HL-60 (cell line): ENCODE results near the gene SHC2.

Source experiments
- DNase-seq, 2 experiments: peaks; one replicate each; pipeline ENCODE4 v3.0.0-alpha.2; 2010 to 2020; ENCODE audit warnings: low read depth in 1 of 2, low spot score in 1 of 2
- H3K27ac ChIP-seq: fragments of 250-450 bp; sonication (Bioruptor Pico); replicated peaks from 2 replicates; pipeline ENCODE4 v1.5.1; 2020; ENCODE audit warnings: mild to moderate bottlenecking, moderate library complexity
- H3K27me3 ChIP-seq: fragments of 250-450 bp; sonication (Bioruptor Pico); 2 replicates; pipeline ENCODE4 v1.5.1; 2021; ENCODE audit warnings: mild to moderate bottlenecking, moderate library complexity; ENCODE audit not compliant: insufficient read depth, poor library complexity, severe bottlenecking
- H3K4me3 ChIP-seq: replicated peaks from 2 replicates; pipeline ENCODE4 v1.5.1; 2011; ENCODE audit warnings: mild to moderate bottlenecking, control low read depth, low read length; ENCODE audit not compliant: insufficient read depth
- GABPA ChIP-seq: IDR thresholded peaks from 2 replicates; pipeline ENCODE4 v1.6.1; 2012; ENCODE audit warnings: low read depth
- POLR2AphosphoS5 ChIP-seq: IDR thresholded peaks from 2 replicates; pipeline ENCODE4 v1.6.1; 2012; ENCODE audit warnings: low read depth
- REST ChIP-seq: IDR thresholded peaks from 2 replicates; pipeline ENCODE4 v1.6.1; 2012; ENCODE audit warnings: low read depth; ENCODE audit not compliant: insufficient replicate concordance
- SPI1 ChIP-seq: IDR thresholded peaks from 2 replicates; pipeline ENCODE4 v1.6.1; 2012; ENCODE audit warnings: low read depth, mild to moderate bottlenecking, borderline replicate concordance
- TF ChIP-seq, protein P1 (sequence below): IDR thresholded peaks from one replicate; pipeline ENCODE4 v1.5.1; 2011; ENCODE audit warnings: low read length, control low read depth, inconsistent platforms; ENCODE audit not compliant: insufficient read depth

SHC2 gene

GRCh38 chr19:399370-399769, 61.5 kb downstream of the SHC2 start:
- DNase-seq = no peak
- no peaks in the 10 kb centered on the region for H3K27me3 ChIP-seq
- TF ChIP-seq GABPA (no peak), POLR2AphosphoS5 (no peak), REST (no peak), SPI1 (no peak)
- TF ChIP-seq, protein P1, sequence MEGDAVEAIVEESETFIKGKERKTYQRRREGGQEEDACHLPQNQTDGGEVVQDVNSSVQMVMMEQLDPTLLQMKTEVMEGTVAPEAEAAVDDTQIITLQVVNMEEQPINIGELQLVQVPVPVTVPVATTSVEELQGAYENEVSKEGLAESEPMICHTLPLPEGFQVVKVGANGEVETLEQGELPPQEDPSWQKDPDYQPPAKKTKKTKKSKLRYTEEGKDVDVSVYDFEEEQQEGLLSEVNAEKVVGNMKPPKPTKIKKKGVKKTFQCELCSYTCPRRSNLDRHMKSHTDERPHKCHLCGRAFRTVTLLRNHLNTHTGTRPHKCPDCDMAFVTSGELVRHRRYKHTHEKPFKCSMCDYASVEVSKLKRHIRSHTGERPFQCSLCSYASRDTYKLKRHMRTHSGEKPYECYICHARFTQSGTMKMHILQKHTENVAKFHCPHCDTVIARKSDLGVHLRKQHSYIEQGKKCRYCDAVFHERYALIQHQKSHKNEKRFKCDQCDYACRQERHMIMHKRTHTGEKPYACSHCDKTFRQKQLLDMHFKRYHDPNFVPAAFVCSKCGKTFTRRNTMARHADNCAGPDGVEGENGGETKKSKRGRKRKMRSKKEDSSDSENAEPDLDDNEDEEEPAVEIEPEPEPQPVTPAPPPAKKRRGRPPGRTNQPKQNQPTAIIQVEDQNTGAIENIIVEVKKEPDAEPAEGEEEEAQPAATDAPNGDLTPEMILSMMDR = no peak
- no peak overlapping the region for H3K4me3 ChIP-seq
- no peak overlapping the region for H3K27ac ChIP-seq

- TF ChIP-seq REST (no peak), GABPA (no peak), SPI1 (no peak), POLR2AphosphoS5 (no peak)
- TF ChIP-seq, protein P1 = no peak
- H3K27me3 ChIP-seq = no peaks in the 10 kb centered on the region
Observed at GRCh38 chr19:398719-399118, 62.1 kb downstream of the SHC2 start.

DNA sequence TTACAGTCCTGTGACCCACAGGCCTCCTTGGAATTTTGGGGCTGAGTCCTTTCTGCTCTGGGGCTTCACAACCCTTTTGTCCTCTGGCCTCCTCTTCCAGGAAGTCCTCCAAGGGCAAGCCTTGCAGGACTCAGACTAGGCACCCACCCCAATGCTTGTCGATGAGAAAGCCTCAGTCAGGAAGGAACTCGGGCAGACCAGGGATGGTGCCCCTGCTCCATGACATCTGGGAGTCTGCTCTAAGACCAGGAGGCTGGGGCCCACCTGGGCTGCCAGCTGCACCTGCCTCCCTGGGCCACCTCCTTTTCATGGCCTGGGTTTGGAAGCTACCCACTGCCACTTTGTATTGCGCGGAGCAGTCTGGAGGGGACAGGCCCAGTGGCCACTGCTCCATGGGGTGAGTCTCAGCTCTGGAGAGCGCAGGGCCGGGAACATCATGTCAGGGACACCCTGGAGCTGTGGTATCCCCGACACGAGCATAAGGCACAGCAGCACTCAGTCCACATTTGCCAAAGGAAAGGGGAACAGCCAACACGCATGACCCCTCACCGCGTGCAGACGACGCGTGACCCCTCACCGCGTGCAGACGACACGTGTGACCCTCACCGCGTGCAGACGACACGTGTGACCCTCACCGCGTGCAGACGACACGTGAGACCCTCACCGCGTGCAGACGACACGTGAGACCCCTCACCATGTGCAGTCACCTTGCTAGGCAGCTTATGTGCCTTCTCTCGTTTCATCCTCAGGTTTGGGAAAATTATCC, 62.7 kb downstream of the SHC2 start:
- Histone ChIP-seq H3K4me3 (no peak overlapping the region), H3K27ac (no peak overlapping the region), H3K27me3 (no peaks in the 10 kb centered on the region)
- TF ChIP-seq SPI1 (no peak), GABPA (no peak)
- DNase-seq = no peak

More at GRCh38 chr19:398719-399118, 62.1 kb downstream of the SHC2 start:
- Histone ChIP-seq H3K4me3 (no peak overlapping the region), H3K27ac (no peak overlapping the region)
- no peak for DNase-seq

DNA sequence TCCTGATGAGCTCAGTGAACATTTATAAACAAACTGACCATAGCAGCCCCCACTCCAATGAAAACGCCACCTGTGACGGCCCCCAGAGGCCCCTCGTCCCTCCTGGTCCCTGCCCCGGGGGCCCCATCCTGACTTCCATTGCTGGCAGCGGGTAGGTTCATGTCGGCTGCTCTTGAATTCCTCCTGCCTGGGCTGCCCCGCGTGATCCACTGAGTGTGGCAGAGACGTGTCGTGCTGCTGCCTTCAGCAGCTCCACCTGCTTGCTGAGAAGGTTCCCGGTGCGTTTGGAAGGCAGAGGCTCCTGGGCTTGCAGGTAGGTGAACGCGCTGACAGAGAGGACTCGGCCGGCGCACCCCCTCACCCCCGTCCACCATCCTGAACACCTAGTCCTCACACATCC, 63.5 kb downstream of the SHC2 start:
- no peak overlapping the region for H3K27ac ChIP-seq
- H3K27me3 ChIP-seq = no peaks in the 10 kb centered on the region
- no peak for TF ChIP-seq POLR2AphosphoS5
- TF ChIP-seq GABPA = no peak
- TF ChIP-seq, protein P1 = no peak
- TF ChIP-seq REST = no peak
- no peak for TF ChIP-seq SPI1
- no peak overlapping the region for H3K4me3 ChIP-seq
- no peak for DNase-seq
